SK-N-MC (cell line): ENCODE data around the gene GRIFIN.

Experiments used
- DNase-seq: peaks from one replicate; pipeline ENCODE4 v3.0.0-alpha.2; 2011; ENCODE audit warnings: low read depth, low spot score
- H3K27ac ChIP-seq: fragments of 200-600 bp; sonication (generic); 2 replicates; pipeline ENCODE4 v1.5.1; 2016; ENCODE audit warnings: mixed run types
- H3K36me3 ChIP-seq: fragments of 200-600 bp; sonication (generic); 2 replicates; pipeline ENCODE4 v1.6.1; 2017; ENCODE audit warnings: antibody characterized with exemption, low read length, mixed read lengths; ENCODE audit not compliant: insufficient read depth
- H3K4me3 ChIP-seq: fragments of 200-600 bp; sonication (generic); 2 replicates; pipeline ENCODE4 v1.5.1; 2016
- H3K9ac ChIP-seq: fragments of 200-600 bp; sonication (generic); 2 replicates; pipeline ENCODE4 v1.8.0; 2017; ENCODE audit warnings: mixed run types, mixed read lengths; ENCODE audit not compliant: insufficient read length
- H3K9me3 ChIP-seq: fragments of 200-600 bp; sonication (generic); 2 replicates; pipeline ENCODE4 v1.6.1; 2017; ENCODE audit warnings: low read depth, mild to moderate bottlenecking, antibody characterized with exemption, low read length, moderate library complexity, mixed read lengths
- EZH2 ChIP-seq: fragments of 200-600 bp; sonication (generic); IDR thresholded peaks from one replicate; pipeline ENCODE4 v1.6.1; 2017; ENCODE audit warnings: antibody characterized with exemption
- FOXP2 ChIP-seq: optimal IDR thresholded peaks from 2 replicates; pipeline ENCODE3; 2011; ENCODE audit warnings: mild to moderate bottlenecking, moderate library complexity; ENCODE audit not compliant: insufficient read depth; ENCODE audit errors: extremely low read length, control extremely low read depth
- POLR2AphosphoS5 ChIP-seq: IDR thresholded peaks from 2 replicates; pipeline ENCODE4 v1.6.1; 2012; ENCODE audit warnings: mild to moderate bottlenecking, low read depth, low read length, borderline replicate concordance

The GRIFIN gene

DNA sequence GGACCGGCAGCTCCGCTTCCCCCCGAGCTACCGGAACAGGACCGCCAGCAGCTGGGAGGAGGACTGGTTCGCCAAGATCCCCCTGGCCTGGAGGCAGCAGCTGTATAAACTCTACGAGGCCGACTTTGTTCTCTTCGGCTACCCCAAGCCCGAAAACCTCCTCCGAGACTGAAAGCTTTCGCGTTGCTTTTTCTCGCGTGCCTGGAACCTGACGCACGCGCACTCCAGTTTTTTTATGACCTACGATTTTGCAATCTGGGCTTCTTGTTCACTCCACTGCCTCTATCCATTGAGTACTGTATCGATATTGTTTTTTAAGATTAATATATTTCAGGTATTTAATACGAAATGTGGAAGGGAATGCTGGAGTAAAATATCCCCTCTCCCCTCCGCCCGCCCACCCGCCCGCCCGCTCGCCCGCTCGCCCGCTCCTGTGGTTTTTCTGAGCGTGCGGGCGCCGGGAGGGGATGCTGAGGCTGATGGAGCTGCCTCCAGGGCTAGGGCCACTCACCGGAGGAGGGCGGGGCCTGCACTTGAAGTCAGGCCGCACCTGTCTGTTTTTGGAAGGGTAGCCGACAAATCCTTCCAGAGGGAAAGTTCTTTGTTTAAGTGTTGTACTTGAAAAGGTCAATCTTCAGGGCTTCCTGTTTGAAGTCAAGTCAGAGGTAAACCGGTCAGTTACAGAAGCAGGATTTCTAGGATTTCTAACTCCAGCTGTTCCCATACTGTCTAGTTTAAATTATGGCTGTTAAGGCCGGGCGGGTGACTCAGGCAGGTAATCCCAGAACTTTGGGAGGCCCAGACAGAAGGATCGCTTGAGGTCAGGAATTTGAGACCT, 42.3 kb downstream of the GRIFIN start:
- TF ChIP-seq POLR2AphosphoS5: no peak
- no peak for TF ChIP-seq EZH2
- TF ChIP-seq FOXP2: no peak
- no peak for DNase-seq
- H3K27ac ChIP-seq: no peak overlapping the region
- no peak overlapping the region for H3K9ac ChIP-seq
- H3K4me3 ChIP-seq: no peak overlapping the region
- H3K9me3 ChIP-seq: no peaks in the 10 kb centered on the region
- H3K36me3 ChIP-seq: peaks cover 5% of the 10 kb centered on the region; the same call in 1 of the 2 replicates

GRCh38 chr7:2432910-2433712, 43.1 kb downstream of the GRIFIN start:
- DNase-seq: no peak
- no peak overlapping the region for H3K4me3 ChIP-seq
- H3K27ac ChIP-seq: no peak overlapping the region
- H3K36me3 ChIP-seq: peaks cover 5% of the 10 kb centered on the region; the same call in 1 of the 2 replicates
- TF ChIP-seq EZH2: no peak
- H3K9me3 ChIP-seq: no peaks in the 10 kb centered on the region
- no peak overlapping the region for H3K9ac ChIP-seq

- no peak overlapping the region for H3K4me3 ChIP-seq
- H3K36me3 ChIP-seq: peaks cover 5% of the 10 kb centered on the region; the same call in 1 of the 2 replicates
- H3K27ac ChIP-seq: no peak overlapping the region
- TF ChIP-seq EZH2: no peak
- TF ChIP-seq POLR2AphosphoS5: no peak
- no peak for TF ChIP-seq FOXP2
- DNase-seq: no peak
- no peak overlapping the region for H3K9ac ChIP-seq
- no peaks in the 10 kb centered on the region for H3K9me3 ChIP-seq
Observed at GRCh38 chr7:2431260-2431867, 44.8 kb downstream of the GRIFIN start.

GRCh38 chr7:2425749-2426148, 50.4 kb downstream of the GRIFIN start:
- no peaks in the 10 kb centered on the region for H3K9me3 ChIP-seq
- no peaks in the 10 kb centered on the region for H3K36me3 ChIP-seq
- H3K9ac ChIP-seq: no peak overlapping the region
- TF ChIP-seq POLR2AphosphoS5: no peak
- no peak for DNase-seq
- no peak overlapping the region for H3K27ac ChIP-seq
- H3K4me3 ChIP-seq: no peak overlapping the region
